ENCODE measurements around the gene SELENOS.

- TF ChIP-seq, protein P1, sequence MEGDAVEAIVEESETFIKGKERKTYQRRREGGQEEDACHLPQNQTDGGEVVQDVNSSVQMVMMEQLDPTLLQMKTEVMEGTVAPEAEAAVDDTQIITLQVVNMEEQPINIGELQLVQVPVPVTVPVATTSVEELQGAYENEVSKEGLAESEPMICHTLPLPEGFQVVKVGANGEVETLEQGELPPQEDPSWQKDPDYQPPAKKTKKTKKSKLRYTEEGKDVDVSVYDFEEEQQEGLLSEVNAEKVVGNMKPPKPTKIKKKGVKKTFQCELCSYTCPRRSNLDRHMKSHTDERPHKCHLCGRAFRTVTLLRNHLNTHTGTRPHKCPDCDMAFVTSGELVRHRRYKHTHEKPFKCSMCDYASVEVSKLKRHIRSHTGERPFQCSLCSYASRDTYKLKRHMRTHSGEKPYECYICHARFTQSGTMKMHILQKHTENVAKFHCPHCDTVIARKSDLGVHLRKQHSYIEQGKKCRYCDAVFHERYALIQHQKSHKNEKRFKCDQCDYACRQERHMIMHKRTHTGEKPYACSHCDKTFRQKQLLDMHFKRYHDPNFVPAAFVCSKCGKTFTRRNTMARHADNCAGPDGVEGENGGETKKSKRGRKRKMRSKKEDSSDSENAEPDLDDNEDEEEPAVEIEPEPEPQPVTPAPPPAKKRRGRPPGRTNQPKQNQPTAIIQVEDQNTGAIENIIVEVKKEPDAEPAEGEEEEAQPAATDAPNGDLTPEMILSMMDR (IDR thresholded peaks at IDR 0.05; ENCODE audit: low read length), result no peak
- TF ChIP-seq EZH2 (optimal IDR thresholded peaks at IDR 0.05; ENCODE audit: low read depth, low read length) (no peak), EZH2phosphoT487 (IDR thresholded peaks at IDR 0.05; ENCODE audit: low read length) (no peak)
These were observed 48.2 kb upstream of the SELENOS start for GRCh38 chr15:101325263-101326025.
